Esophagus (tissue), 2 donors: ENCODE data around the gene RBM25. TPM values are rescaled to one million over a fixed set of nuclear protein-coding genes. Genes with fewer than 3 reads are reported as not detected.
"Not testable (repeated sequence)": the region's sequence is repeated elsewhere in the genome, so short reads cannot be mapped to it uniquely, and the experiment has no call there.

Experiments used
- H3K27ac ChIP-seq, 2 donors: one replicate each; pipeline ENCODE4 v1.5.1; 2013; ENCODE audit warnings: low read depth in 2 of 2, mild to moderate bottlenecking in 2 of 2, inconsistent platforms in 1 of 2, low read length in 1 of 2, moderate library complexity in 1 of 2
- H3K27me3 ChIP-seq, 2 donors: one replicate each; pipeline ENCODE4 v1.6.1; 2013; ENCODE audit warnings: low read length in 2 of 2, control low read depth in 1 of 2, mild to moderate bottlenecking in 1 of 2; ENCODE audit not compliant: insufficient read depth in 2 of 2, control insufficient read depth in 1 of 2
- H3K36me3 ChIP-seq, 2 donors: one replicate each; pipeline ENCODE4 v1.6.1; 2013; ENCODE audit warnings: low read length in 1 of 2; ENCODE audit not compliant: control insufficient read depth in 2 of 2, insufficient read depth in 2 of 2
- H3K4me1 ChIP-seq, 2 donors: one replicate each; pipeline ENCODE4 v1.6.1; 2013; ENCODE audit warnings: low read length in 1 of 2; ENCODE audit not compliant: control insufficient read depth in 2 of 2, insufficient read depth in 2 of 2
- H3K4me3 ChIP-seq, 2 donors: one replicate each; pipeline ENCODE4 v1.5.1; 2013; ENCODE audit warnings: low read length in 2 of 2, mild to moderate bottlenecking in 2 of 2, low read depth in 1 of 2, moderate library complexity in 1 of 2
- H3K9me3 ChIP-seq, 2 donors: one replicate each; pipeline ENCODE4 v1.6.1; 2013; ENCODE audit warnings: mild to moderate bottlenecking in 2 of 2, low read depth in 1 of 2, low read length in 1 of 2, moderate library complexity in 1 of 2; ENCODE audit not compliant: control insufficient read depth in 2 of 2, insufficient read depth in 1 of 2
- WGBS, 2 donors: extraction: QIAGEN DNeasy Blood & Tissue Kit; methylation state at CpG; one replicate each; pipeline ENCODE4 v1.1.7; 2013; 5-methylcytosine and 5-hydroxymethylcytosine counted together
- polyA plus RNA-seq, 2 donors: library from polyadenylated mRNA; stranded (reverse); fragments of 200-250 nt; gene quantifications; one replicate each; pipeline ENCODE4 v1.2.3, GENCODE V29; 2013
- donor health status: healthy with polysubstance abuse.
- donor health status: Bipolar disorder and iron deficiency.

RBM25 gene
- polyA plus RNA-seq, 2 donors: 23.3 to 38.5 TPM

- no peak overlapping the region for H3K27ac ChIP-seq
- peaks cover 4 to 14% of the 10 kb centered on the region in 2 donors for H3K36me3 ChIP-seq
- 66 to 86% methylated on average over 2 of the region's 2 CpGs for WGBS, 2 donors
- H3K4me3 ChIP-seq: no peak overlapping the region
- H3K9me3 ChIP-seq: no peaks in the 10 kb centered on the region
- H3K27me3 ChIP-seq: no peaks in the 10 kb centered on the region
- no peaks in the 10 kb centered on the region for H3K4me1 ChIP-seq
These were observed 91.4 kb downstream of the RBM25 start for GRCh38 chr14:73149753-73150152.

- Histone ChIP-seq H3K27me3 (no peaks in the 10 kb centered on the region), H3K27ac (no peak overlapping the region), H3K9me3 (no peaks in the 10 kb centered on the region), H3K36me3 (peaks cover 4 to 10% of the 10 kb centered on the region in 2 donors), H3K4me3 (no peak overlapping the region), H3K4me1 (no peaks in the 10 kb centered on the region)
These were observed 94.9 kb downstream of the RBM25 start for GRCh38 chr14:73153272-73153671.

DNA sequence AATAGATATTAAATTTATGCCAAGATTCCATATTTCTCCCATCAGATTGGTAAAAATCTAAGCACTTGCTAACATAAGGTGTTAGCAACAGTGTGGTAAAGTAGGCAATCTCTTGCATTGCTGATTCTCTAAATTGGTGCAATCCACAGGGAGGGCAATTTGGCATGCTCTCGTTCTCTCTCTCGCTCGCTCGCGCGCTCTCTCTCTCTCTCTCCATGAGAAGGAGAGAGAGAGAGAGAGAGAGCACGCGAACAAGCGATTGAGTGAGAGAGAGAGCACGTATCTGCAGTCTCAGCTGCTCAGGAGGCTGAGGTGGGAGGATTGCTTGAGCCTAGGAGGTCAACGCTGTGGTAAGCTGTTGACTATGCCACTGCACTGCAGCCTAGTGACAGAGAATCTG, 103.9 kb downstream of the RBM25 start:
- Histone ChIP-seq H3K9me3 (no peaks in the 10 kb centered on the region), H3K27ac (no peak overlapping the region), H3K4me3 (no peak overlapping the region), H3K27me3 (no peaks in the 10 kb centered on the region), H3K36me3 (peaks cover 0 to 5% of the 10 kb centered on the region in 2 donors), H3K4me1 (no peaks in the 10 kb centered on the region)
- 95 to 97% methylated on average over 11 of the region's 11 CpGs for whole genome bisulfite sequencing, 2 donors

DNA sequence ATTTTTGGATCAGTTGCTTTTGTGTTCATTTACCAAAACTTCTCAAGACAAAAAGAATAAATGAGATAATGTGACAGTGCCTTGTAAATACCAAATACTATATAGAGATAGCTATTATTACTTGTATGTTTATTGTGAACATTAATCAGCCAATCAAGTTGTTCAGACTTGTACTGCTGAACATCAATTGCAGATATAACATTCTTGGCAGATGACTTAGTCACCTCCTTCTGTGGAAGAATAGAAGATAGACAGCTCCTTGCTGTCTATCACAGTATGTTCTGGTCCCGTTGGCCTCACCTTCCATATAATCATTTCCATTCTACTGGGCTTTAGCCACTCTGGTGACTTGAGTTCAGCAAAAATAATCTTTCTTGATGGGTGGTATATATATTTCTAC, 108.1 kb downstream of the RBM25 start:
- no peaks in the 10 kb centered on the region for H3K9me3 ChIP-seq
- no peak overlapping the region for H3K4me3 ChIP-seq
- WGBS, 2 donors: 67 to 75% methylated on average over 1 of the region's 1 CpG
- no peaks in the 10 kb centered on the region for H3K4me1 ChIP-seq
- no peaks in the 10 kb centered on the region for H3K27me3 ChIP-seq
- no peak overlapping the region for H3K27ac ChIP-seq
- H3K36me3 ChIP-seq: peaks cover 7 to 18% of the 10 kb centered on the region in 2 donors

GRCh38 chr14:73167727-73168126, 109.4 kb downstream of the RBM25 start:
- Histone ChIP-seq H3K4me3 (no peak overlapping the region), H3K4me1 (no peaks in the 10 kb centered on the region), H3K27ac (no peak overlapping the region), H3K9me3 (no peaks in the 10 kb centered on the region), H3K36me3 (peaks cover 7 to 15% of the 10 kb centered on the region in 2 donors), H3K27me3 (no peaks in the 10 kb centered on the region)
- WGBS, 2 donors: 84 to 87% methylated on average over 4 of the region's 4 CpGs

- no peak overlapping the region for H3K4me3 ChIP-seq
- no peaks in the 10 kb centered on the region for H3K27me3 ChIP-seq
- no peak overlapping the region for H3K27ac ChIP-seq
- 88 to 91% methylated on average over 9 of the region's 9 CpGs for WGBS, 2 donors
- no peaks in the 10 kb centered on the region for H3K4me1 ChIP-seq
- no peaks in the 10 kb centered on the region for H3K9me3 ChIP-seq
- peaks cover 7 to 15% of the 10 kb centered on the region in 2 donors for H3K36me3 ChIP-seq
These were observed 109.9 kb downstream of the RBM25 start for GRCh38 chr14:73168274-73168673.

- no peaks in the 10 kb centered on the region for H3K27me3 ChIP-seq
- H3K4me3 ChIP-seq: no peak overlapping the region
- no peaks in the 10 kb centered on the region for H3K4me1 ChIP-seq
- WGBS, 2 donors: 90 to 91% methylated on average over 14 of the region's 14 CpGs
- no peaks in the 10 kb centered on the region for H3K9me3 ChIP-seq
- peaks cover 11 to 12% of the 10 kb centered on the region in 2 donors for H3K36me3 ChIP-seq
- H3K27ac ChIP-seq: no peak overlapping the region
These were observed 110.4 kb downstream of the RBM25 start for GRCh38 chr14:73168691-73169090.

- not testable (repeated sequence) for H3K27ac ChIP-seq, H3K9me3 ChIP-seq, H3K27me3 ChIP-seq, H3K4me3 ChIP-seq, H3K4me1 ChIP-seq
- peaks cover 11 to 19% of the 10 kb centered on the region in 2 donors for H3K36me3 ChIP-seq
- WGBS, 2 donors: 85 to 89% methylated on average over 6 of the region's 6 CpGs
These were observed 111.5 kb downstream of the RBM25 start for GRCh38 chr14:73169855-73170254.

DNA sequence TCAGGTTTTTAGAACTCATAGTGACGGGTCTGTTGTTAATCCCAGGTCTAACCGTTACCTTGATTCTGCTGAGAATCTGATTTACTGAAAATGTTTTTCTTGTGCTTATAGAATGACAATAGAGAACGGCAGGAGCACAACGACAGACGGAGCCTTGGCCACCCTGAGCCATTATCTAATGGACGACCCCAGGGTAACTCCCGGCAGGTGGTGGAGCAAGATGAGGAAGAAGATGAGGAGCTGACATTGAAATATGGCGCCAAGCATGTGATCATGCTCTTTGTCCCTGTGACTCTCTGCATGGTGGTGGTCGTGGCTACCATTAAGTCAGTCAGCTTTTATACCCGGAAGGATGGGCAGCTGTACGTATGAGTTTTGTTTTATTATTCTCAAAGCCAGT, 112.4 kb downstream of the RBM25 start:
- H3K36me3 ChIP-seq: peaks cover 11 to 19% of the 10 kb centered on the region in 2 donors

GRCh38 chr14:73172500-73172899, 114.2 kb downstream of the RBM25 start:
- no peaks in the 10 kb centered on the region for H3K27me3 ChIP-seq
- 84 to 93% methylated on average over 3 of the region's 3 CpGs for WGBS, 2 donors
- H3K4me3 ChIP-seq: no peak overlapping the region
- H3K4me1 ChIP-seq: no peaks in the 10 kb centered on the region
- H3K36me3 ChIP-seq: peaks cover 13 to 22% of the 10 kb centered on the region in 2 donors
- no peaks in the 10 kb centered on the region for H3K9me3 ChIP-seq
- H3K27ac ChIP-seq: no peak overlapping the region

More for the DNA sequence above, 112.4 kb downstream of the RBM25 start:
- Histone ChIP-seq H3K9me3 (no peaks in the 10 kb centered on the region), H3K4me3 (no peak overlapping the region), H3K27ac (no peak overlapping the region), H3K27me3 (no peaks in the 10 kb centered on the region), H3K4me1 (no peaks in the 10 kb centered on the region)
- WGBS, 2 donors: 89% methylated on average over 11 of the region's 11 CpGs
